Measurements from ENCODE around the gene LSM8. TPM values are rescaled to one million over a fixed set of nuclear protein-coding genes. Genes with fewer than 3 reads are reported as not detected.
"Not testable (repeated sequence)": the region's sequence is repeated elsewhere in the genome, so short reads cannot be mapped to it uniquely, and the experiment has no call there.

Gene LSM8
- total RNA-seq, 4 donors from 2014 or later: 22.0 to 37.7 (median 26.9) TPM

GRCh38 chr7:118219157-118219512 is 35.2 kb downstream of the LSM8 start:
- DNase-seq (ENCODE audit: low spot score) (no peak), ATAC-seq (ENCODE audit: low FRiP score) (no peak)
- no peak for TF ChIP-seq CTCF (IDR thresholded peaks at IDR 0.05)

- ATAC-seq (ENCODE audit: low FRiP score): no peak
- TF ChIP-seq CTCF (IDR thresholded peaks at IDR 0.05): no peak
These were observed 36.6 kb downstream of the LSM8 start for GRCh38 chr7:118220583-118220982.

GRCh38 chr7:118222591-118222990 is 38.6 kb downstream of the LSM8 start:
- no peak for ATAC-seq (ENCODE audit: low FRiP score)
- TF ChIP-seq CTCF (IDR thresholded peaks at IDR 0.05): no peak
- DNase-seq (ENCODE audit: low spot score): no peak

More at GRCh38 chr7:118220583-118220982, 36.6 kb downstream of the LSM8 start:
- no peak for DNase-seq (ENCODE audit: low spot score)

- DNase-seq (ENCODE audit: low spot score): no peak
- no peak for TF ChIP-seq CTCF (IDR thresholded peaks at IDR 0.05)
- ATAC-seq (ENCODE audit: low FRiP score): no peak
These were observed 40.6 kb downstream of the LSM8 start, which contains the start of gene ANKRD7 for GRCh38 chr7:118224521-118224920. ANKRD7 (plus strand) TSS chr7:118224704; CDS start chr7:118224831, 127 bp downstream.

GRCh38 chr7:118232837-118233236 is 48.9 kb downstream of the LSM8 start:
- TF ChIP-seq CTCF (IDR thresholded peaks at IDR 0.05): no peak
- ATAC-seq (ENCODE audit: low FRiP score): no peak
- no peak for DNase-seq (ENCODE audit: low spot score)

- TF ChIP-seq CTCF (IDR thresholded peaks at IDR 0.05): no peak
- ATAC-seq (ENCODE audit: low FRiP score) (no peak), DNase-seq (ENCODE audit: low spot score) (no peak)
These were observed 49.8 kb downstream of the LSM8 start for GRCh38 chr7:118233799-118234198.

GRCh38 chr7:118239014-118239413 is 55.0 kb downstream of the LSM8 start:
- no peak for TF ChIP-seq CTCF (IDR thresholded peaks at IDR 0.05)
- DNase-seq (ENCODE audit: low spot score) (no peak), ATAC-seq (ENCODE audit: low FRiP score) (no peak)

- ATAC-seq (ENCODE audit: low FRiP score); DNase-seq (ENCODE audit: low spot score): not testable (repeated sequence)
These were observed 56.4 kb downstream of the LSM8 start for GRCh38 chr7:118240320-118240719.

Measured in omental fat pad (tissue), 4 donors.